Esophagus squamous epithelium (tissue), 5 donors: ENCODE results near the gene DHRSX. TPM values are rescaled to one million over a fixed set of nuclear protein-coding genes. Genes with fewer than 3 reads are reported as not detected.

Experiments
- DNase-seq: peaks from one replicate; lab custom pipeline; 2025; lab: John Stamatoyannopoulos, UW
- H3K27ac ChIP-seq, 4 donors: fragments of 200-600 bp; sonication (generic); one replicate each; pipeline ENCODE4 v1.5.1; 2016 to 2019; ENCODE audit warnings: mild to moderate bottlenecking in 1 of 4
- H3K27me3 ChIP-seq, 4 donors: fragments of 200-600 bp; sonication (generic); 1 replicate in 3 of 4; 2 replicates in 1 of 4; pipeline versions ENCODE4 v1.5.1 to v1.6.0; 2017 to 2021; ENCODE audit warnings: antibody characterized with exemption in 1 of 4
- H3K36me3 ChIP-seq, 3 donors: fragments of 200-600 bp; sonication (generic); one replicate each; pipeline ENCODE4 v1.5.1; 2016 to 2019
- H3K4me1 ChIP-seq, 3 donors: fragments of 200-600 bp; sonication (generic); one replicate each; pipeline ENCODE4 v1.5.1; 2017 to 2019
- H3K4me3 ChIP-seq, 4 donors: fragments of 200-600 bp; sonication (generic); 1 replicate in 3 of 4; 2 replicates in 1 of 4; pipeline ENCODE4 v1.5.1; 2016 to 2019; ENCODE audit warnings: mild to moderate bottlenecking in 2 of 4, moderate library complexity in 1 of 4
- H3K9me3 ChIP-seq, 3 donors: fragments of 200-600 bp; sonication (generic); one replicate each; pipeline ENCODE4 v1.5.1; 2016 to 2019
- POLR2A ChIP-seq, 4 donors: fragments of 450-650 bp; IDR thresholded peaks; one replicate each; pipeline ENCODE4 v1.6.1; 2017; ENCODE audit warnings: antibody characterized with exemption in 4 of 4, mild to moderate bottlenecking in 4 of 4, moderate library complexity in 3 of 4
- WGBS, 2 donors: methylation state at CpG; one replicate each; pipeline ENCODE4 v1.1.5; 2018; 5-methylcytosine and 5-hydroxymethylcytosine counted together
- intact Hi-C: fragments of 100-400 bp; cut with DNase I; formaldehyde crosslinking; loops from one replicate; pipeline ENCODE4 v1.15.0; 2022
- total RNA-seq, 4 donors: library from RNA; depleted of rRNA; stranded (reverse); fragments of >200 nt; gene quantifications; one replicate each; pipeline ENCODE4 v1.1.0, GENCODE V29; 2016
- TF ChIP-seq, protein P1 (sequence below), 6 experiments: fragments of 450-650 bp in 4 of 6; fragments of 200-600 bp in 2 of 6; sonication (generic) in 2 of 6; IDR thresholded peaks; one replicate each; pipeline ENCODE4 v1.5.1; 2016 to 2019; ENCODE audit warnings: antibody characterized with exemption in 6 of 6, mild to moderate bottlenecking in 4 of 6, moderate library complexity in 4 of 6
- donor health status: DM: yes; HTN: yes; CAD: no.

Gene DHRSX
- total RNA-seq, 4 donors from 2014 or later = 4.1 to 12.2 (median 8.0) TPM

DNA sequence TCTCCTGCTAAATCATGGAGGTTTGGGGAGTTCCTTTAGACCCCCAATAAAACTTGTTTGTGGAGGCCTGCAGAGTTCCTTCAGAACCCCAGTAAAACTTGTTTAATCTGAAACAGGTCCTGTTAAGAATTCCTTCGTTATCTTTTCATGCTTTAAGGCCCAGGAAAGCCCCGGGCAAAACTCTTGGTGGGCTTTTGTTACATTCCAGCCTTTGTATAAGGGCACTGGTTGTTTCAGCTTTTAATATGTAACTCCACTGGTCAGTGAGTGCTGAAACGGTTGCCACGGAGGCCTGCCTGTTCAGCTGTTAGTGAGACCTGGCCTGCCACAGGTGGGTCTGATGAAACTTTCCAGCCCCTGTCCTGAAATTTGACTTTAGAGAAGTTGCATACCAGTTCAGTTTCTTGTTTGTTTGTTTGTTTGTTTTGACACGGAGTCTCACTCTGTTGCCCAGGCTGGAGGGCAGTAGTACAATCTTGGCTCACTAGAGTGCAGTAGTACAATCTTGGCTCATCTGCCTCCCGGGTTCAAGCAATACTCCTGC lies 12.4 kb upstream of the DHRSX start:
- Histone ChIP-seq H3K36me3 (no peaks in the 10 kb centered on the region), H3K4me1 (no peaks in the 10 kb centered on the region), H3K4me3 (no peak overlapping the region), H3K27ac (no peak overlapping the region), H3K27me3 (no peaks in the 10 kb centered on the region), H3K9me3 (no peaks in the 10 kb centered on the region)
- intact Hi-C loops = loop anchor here (10.0 kb wide), 1 partner anchor 82 kb away; no protein-coding TSS in a partner anchor
- TF ChIP-seq, protein P1, sequence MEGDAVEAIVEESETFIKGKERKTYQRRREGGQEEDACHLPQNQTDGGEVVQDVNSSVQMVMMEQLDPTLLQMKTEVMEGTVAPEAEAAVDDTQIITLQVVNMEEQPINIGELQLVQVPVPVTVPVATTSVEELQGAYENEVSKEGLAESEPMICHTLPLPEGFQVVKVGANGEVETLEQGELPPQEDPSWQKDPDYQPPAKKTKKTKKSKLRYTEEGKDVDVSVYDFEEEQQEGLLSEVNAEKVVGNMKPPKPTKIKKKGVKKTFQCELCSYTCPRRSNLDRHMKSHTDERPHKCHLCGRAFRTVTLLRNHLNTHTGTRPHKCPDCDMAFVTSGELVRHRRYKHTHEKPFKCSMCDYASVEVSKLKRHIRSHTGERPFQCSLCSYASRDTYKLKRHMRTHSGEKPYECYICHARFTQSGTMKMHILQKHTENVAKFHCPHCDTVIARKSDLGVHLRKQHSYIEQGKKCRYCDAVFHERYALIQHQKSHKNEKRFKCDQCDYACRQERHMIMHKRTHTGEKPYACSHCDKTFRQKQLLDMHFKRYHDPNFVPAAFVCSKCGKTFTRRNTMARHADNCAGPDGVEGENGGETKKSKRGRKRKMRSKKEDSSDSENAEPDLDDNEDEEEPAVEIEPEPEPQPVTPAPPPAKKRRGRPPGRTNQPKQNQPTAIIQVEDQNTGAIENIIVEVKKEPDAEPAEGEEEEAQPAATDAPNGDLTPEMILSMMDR (IDR thresholded peaks at IDR 0.05) = no peak
- no peak for TF ChIP-seq POLR2A (IDR thresholded peaks at IDR 0.05)
- DNase-seq = no peak
- whole genome bisulfite sequencing, 2 donors = 76 to 81% methylated on average over 6 of the region's 6 CpGs

DNA sequence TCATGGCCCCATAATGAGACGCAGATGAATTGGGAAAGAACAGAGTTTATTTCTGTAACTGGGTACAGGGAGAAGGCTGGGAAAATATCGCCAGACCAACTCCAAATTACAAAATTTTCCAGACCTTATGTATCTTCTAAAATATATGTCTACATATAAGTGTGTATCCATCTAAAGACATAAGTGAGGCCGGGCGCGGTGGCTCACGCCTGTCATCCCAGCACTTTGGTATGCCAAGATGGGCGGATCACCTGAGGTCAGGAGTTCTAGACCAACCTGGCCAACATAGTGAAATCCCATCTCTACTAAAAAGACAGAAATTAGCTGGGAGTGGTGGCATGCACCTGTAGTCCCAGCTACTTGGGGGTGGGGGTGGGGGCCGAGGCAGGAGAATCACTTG lies 11.7 kb upstream of the DHRSX start:
- Histone ChIP-seq H3K27ac (no peak overlapping the region), H3K36me3 (no peaks in the 10 kb centered on the region), H3K27me3 (no peaks in the 10 kb centered on the region), H3K9me3 (no peaks in the 10 kb centered on the region), H3K4me3 (no peak overlapping the region), H3K4me1 (no peaks in the 10 kb centered on the region)
- WGBS, 2 donors = 83 to 87% methylated on average over 7 to 8 of the region's 8 CpGs
- no peak for DNase-seq
- intact Hi-C loops = loop anchor here (10.0 kb wide), 1 partner anchor 82 kb away; no protein-coding TSS in a partner anchor
- TF ChIP-seq, protein P1 (IDR thresholded peaks at IDR 0.05) = no peak
- TF ChIP-seq POLR2A (IDR thresholded peaks at IDR 0.05) = no peak

DNA sequence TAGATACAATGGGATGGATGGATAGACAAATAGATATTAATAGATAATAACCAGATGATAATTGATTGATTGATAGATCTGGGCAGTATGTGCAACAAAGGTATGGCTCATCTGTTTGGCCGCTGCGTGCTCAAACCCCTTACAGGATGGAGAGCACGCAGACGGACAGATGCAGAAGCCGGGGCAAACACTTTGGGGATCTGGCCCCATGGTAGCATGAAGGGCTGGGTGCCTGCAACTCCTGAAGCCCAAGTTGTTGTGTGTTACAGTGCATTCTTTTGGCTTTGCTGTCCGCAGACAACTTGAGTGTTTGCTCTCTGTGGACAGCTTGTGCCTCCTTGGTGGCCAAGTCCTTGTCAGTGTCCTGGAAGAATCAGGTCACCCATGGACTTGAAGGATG lies 10.6 kb upstream of the DHRSX start:
- H3K36me3 ChIP-seq = no peaks in the 10 kb centered on the region
- H3K9me3 ChIP-seq = no peaks in the 10 kb centered on the region
- no peaks in the 10 kb centered on the region for H3K4me1 ChIP-seq
- TF ChIP-seq, protein P1 (IDR thresholded peaks at IDR 0.05) = no peak
- DNase-seq = no peak
- WGBS, 2 donors = 89% methylated on average over 6 of the region's 6 CpGs
- H3K4me3 ChIP-seq = no peak overlapping the region
- no peak overlapping the region for H3K27ac ChIP-seq
- intact Hi-C loops = loop anchor here (10.0 kb wide), 1 partner anchor 83 kb away; no protein-coding TSS in a partner anchor
- no peaks in the 10 kb centered on the region for H3K27me3 ChIP-seq

DNA sequence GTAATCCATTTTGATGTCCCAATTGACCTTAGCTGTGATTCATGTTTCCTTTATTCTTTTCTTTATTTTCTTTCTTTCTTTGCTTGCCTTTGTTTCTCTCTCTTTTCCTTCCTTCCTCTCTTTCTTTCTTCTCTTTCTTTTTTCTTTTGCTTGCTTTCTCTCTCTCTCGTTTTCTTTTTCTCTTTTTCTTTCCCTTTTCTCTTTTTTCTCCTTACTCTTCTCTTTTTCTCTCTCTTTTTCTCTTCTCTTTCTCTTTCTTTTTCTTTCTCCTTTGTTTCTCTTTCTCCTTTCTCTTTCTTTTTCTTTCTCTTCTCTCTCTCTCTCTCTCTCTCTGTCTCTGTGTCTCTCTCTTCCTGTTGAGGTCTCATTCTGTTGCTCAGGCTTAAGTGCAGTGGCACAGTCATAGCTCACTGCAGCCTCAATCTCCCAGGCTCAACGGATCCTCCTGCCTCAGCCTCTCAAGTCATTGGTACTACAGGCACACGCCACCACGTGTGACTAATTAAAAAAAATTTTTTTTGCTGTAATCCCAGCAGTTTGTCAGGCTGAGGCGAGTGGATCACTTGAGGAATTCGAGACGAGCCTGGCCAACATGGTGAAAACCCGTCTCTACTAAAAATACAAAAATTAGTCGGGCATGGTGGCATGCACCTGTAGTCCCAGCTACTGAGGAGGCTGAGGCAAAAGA lies 8.0 kb upstream of the DHRSX start:
- no peak for DNase-seq
- intact Hi-C loops = no loop called here
- Histone ChIP-seq H3K9me3 (no peaks in the 10 kb centered on the region), H3K27me3 (no peaks in the 10 kb centered on the region), H3K4me1 (no peaks in the 10 kb centered on the region), H3K4me3 (no peak overlapping the region), H3K36me3 (no peaks in the 10 kb centered on the region), H3K27ac (no peak overlapping the region)
- TF ChIP-seq POLR2A (IDR thresholded peaks at IDR 0.05) = no peak
- TF ChIP-seq, protein P1 (IDR thresholded peaks at IDR 0.05) = no peak
- 66 to 67% methylated on average over 5 to 9 of the region's 9 CpGs for WGBS, 2 donors

DNA sequence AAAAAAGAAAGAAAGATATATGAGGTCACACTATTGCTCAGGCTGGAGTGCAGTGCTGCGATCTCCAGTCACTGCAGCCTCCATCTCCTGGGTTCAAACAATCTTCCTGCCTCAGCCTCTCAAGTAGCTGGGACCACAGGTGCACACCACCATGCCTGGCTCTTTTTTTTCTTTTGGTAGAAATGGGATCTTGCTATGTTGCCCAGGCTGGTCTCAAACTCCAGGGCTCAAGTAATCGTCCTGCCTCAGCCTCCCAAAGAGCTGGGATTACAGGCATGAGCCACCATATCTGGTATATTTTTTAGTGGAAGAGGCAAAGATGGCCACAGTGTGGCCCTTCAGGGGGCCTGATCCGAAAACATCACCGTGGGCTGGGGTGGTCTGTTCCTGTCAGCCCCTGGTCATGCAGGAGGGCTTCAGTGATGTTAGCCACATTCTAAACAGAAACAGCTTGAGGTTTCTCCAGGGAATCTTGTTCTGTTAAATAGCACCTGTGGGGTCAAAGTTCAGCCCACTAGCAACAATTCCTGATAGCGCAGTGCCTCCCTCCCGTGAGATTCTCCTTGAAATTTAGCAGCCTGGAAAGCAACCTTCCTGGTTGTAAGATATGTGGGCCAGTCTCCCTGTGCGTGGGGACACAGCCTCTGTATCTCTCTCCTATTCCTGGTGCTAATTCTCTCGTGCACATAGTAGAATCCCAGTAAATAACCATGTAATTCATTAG lies 7.3 kb upstream of the DHRSX start:
- DNase-seq = no peak
- Histone ChIP-seq H3K4me3 (no peak overlapping the region), H3K36me3 (no peaks in the 10 kb centered on the region), H3K9me3 (no peaks in the 10 kb centered on the region), H3K4me1 (no peaks in the 10 kb centered on the region), H3K27me3 (no peaks in the 10 kb centered on the region), H3K27ac (no peak overlapping the region)
- 70 to 86% methylated on average over 7 to 8 of the region's 8 CpGs for WGBS, 2 donors
- intact Hi-C loops = no loop called here
- TF ChIP-seq, protein P1 (IDR thresholded peaks at IDR 0.05) = no peak
- TF ChIP-seq POLR2A (IDR thresholded peaks at IDR 0.05) = no peak
